Left ventricle myocardium inferior (tissue), 1 donor: ENCODE data around the gene APOL2. TPM values are rescaled to one million over a fixed set of nuclear protein-coding genes. Genes with fewer than 3 reads are reported as not detected.
"Not testable (repeated sequence)": the region's sequence is repeated elsewhere in the genome, so short reads cannot be mapped to it uniquely, and the experiment has no call there.

Experiments used
- DNase-seq: peaks from one replicate; pipeline ENCODE4 v3.0.0-alpha.2; 2020
- H3K27ac ChIP-seq: fragments of 200-600 bp; replicated peaks from 2 replicates; pipeline ENCODE4 v1.8.0; 2021
- H3K27me3 ChIP-seq: fragments of 200-600 bp; 2 replicates; pipeline ENCODE4 v1.8.0; 2021; ENCODE audit warnings: low read depth
- H3K36me3 ChIP-seq: fragments of 200-600 bp; 2 replicates; pipeline ENCODE4 v1.8.0; 2021
- H3K4me1 ChIP-seq: fragments of 200-600 bp; 2 replicates; pipeline ENCODE4 v1.8.0; 2021
- H3K4me3 ChIP-seq: fragments of 200-600 bp; 2 replicates; pipeline ENCODE4 v1.8.0; 2021; ENCODE audit warnings: mild to moderate bottlenecking, moderate library complexity
- H3K9me3 ChIP-seq: fragments of 200-600 bp; replicated peaks from 2 replicates; pipeline ENCODE4 v1.8.0; 2021
- CTCF ChIP-seq: fragments of 200-600 bp; IDR thresholded peaks from 2 replicates; pipeline ENCODE4 v1.8.0; 2021; ENCODE audit warnings: antibody characterized with exemption, mild to moderate bottlenecking, borderline replicate concordance
- intact Hi-C: fragments of 100-400 bp; cut with micrococcal nuclease; formaldehyde crosslinking; loops from one replicate; pipeline ENCODE4 v1.11.0; 2022
- total RNA-seq: library from RNA; stranded (reverse); fragmentation: NEBNext Ultra II Directional; extraction: Animal tissue kit (Norgen Biotek cat#: 25700); gene quantifications from one replicate; pipeline ENCODE4 v1.2.1, GENCODE V29; 2021
- donor health status: DM: no; HTN: yes; CAD: no; lungs with severe emphysema.

APOL2 gene
- total RNA-seq, 1 donor from 2014 or later, result 69.6 TPM

GRCh38 chr22:36201630-36202319 is 37.6 kb downstream of the APOL2 start, which contains the start of gene APOL4:
Gene APOL4 (minus strand): TSS chr22:36201809. CDS start chr22:36201734, 75 bp downstream.
- peaks cover 58% of the 10 kb centered on the region for H3K4me1 ChIP-seq
- no peaks in the 10 kb centered on the region for H3K27me3 ChIP-seq
- no peak for TF ChIP-seq CTCF
- H3K4me3 ChIP-seq, result peak within 1 kb of the TSS; percentile 59
- intact Hi-C loops, result no loop called here
- no peaks in the 10 kb centered on the region for H3K36me3 ChIP-seq
- peak; percentile 89 for DNase-seq
- peak within 1 kb of the TSS; percentile 85 for H3K27ac ChIP-seq
- H3K9me3 ChIP-seq, result no peaks in the 10 kb centered on the region

- DNase-seq, H3K9me3 ChIP-seq, H3K36me3 ChIP-seq, H3K27me3 ChIP-seq, intact Hi-C loops: not testable (repeated sequence)
- peak overlapping the region; percentile 59 for H3K4me3 ChIP-seq
- H3K4me1 ChIP-seq, result peaks cover 66% of the 10 kb centered on the region
- H3K27ac ChIP-seq, result peak overlapping the region; percentile 85
Observed at GRCh38 chr22:36201025-36201424, 38.3 kb downstream of the APOL2 start.

GRCh38 chr22:36199001-36199551 is 40.3 kb downstream of the APOL2 start:
- H3K36me3 ChIP-seq, result no peaks in the 10 kb centered on the region
- no peak overlapping the region for H3K4me3 ChIP-seq
- H3K27me3 ChIP-seq, result no peaks in the 10 kb centered on the region
- H3K9me3 ChIP-seq, result no peaks in the 10 kb centered on the region
- no peak for TF ChIP-seq CTCF
- H3K4me1 ChIP-seq, result peaks cover 75% of the 10 kb centered on the region
- DNase-seq, result no peak
- intact Hi-C loops, result loop anchor here (10.0 kb wide), 2 partner anchors 76 to 286 kb away; partner anchors contain the start of gene TXN2
- H3K27ac ChIP-seq, result peak overlapping the region; percentile 73

GRCh38 chr22:36198536-36198935 is 40.8 kb downstream of the APOL2 start:
- Histone ChIP-seq H3K27ac (peak overlapping the region; percentile 73), H3K9me3 (no peaks in the 10 kb centered on the region), H3K27me3 (no peaks in the 10 kb centered on the region), H3K4me3 (no peak overlapping the region), H3K4me1 (peaks cover 75% of the 10 kb centered on the region), H3K36me3 (no peaks in the 10 kb centered on the region)
- TF ChIP-seq CTCF, result no peak
- DNase-seq, result no peak
- intact Hi-C loops, result loop anchor here (10.0 kb wide), 2 partner anchors 76 to 286 kb away; partner anchors contain the start of gene TXN2

GRCh38 chr22:36197514-36198146 is 41.7 kb downstream of the APOL2 start:
- Histone ChIP-seq H3K27ac (peak overlapping the region; percentile 73), H3K27me3 (no peaks in the 10 kb centered on the region), H3K4me3 (no peak overlapping the region), H3K36me3 (no peaks in the 10 kb centered on the region), H3K4me1 (peaks cover 71% of the 10 kb centered on the region), H3K9me3 (no peaks in the 10 kb centered on the region)
- intact Hi-C loops, result loop anchor here (10.0 kb wide), 2 partner anchors 77 to 287 kb away; partner anchors contain the start of gene TXN2
- DNase-seq, result no peak
- no peak for TF ChIP-seq CTCF
